Uterus (tissue), 4 donors: Measurements from ENCODE around the gene MAPK8IP3. TPM values are rescaled to one million over a fixed set of nuclear protein-coding genes. Genes with fewer than 3 reads are reported as not detected.
A peak's percentile ranks its signal among the peaks of the same experiment; 100 is the strongest.

Experiments
- DNase-seq, 2 donors: peaks; one replicate each; pipeline ENCODE4 v3.0.0-alpha.2; 2019 to 2020
- H3K27ac ChIP-seq, 2 donors: fragments of 200-600 bp; sonication (generic); 1 replicate in 1 of 2; 2 replicates in 1 of 2; pipeline ENCODE4 v1.5.1; 2016 to 2018
- H3K27me3 ChIP-seq, 2 donors: fragments of 200-600 bp; sonication (generic); one replicate each; pipeline ENCODE4 v1.5.1; 2018 to 2019; ENCODE audit warnings: control low read depth in 1 of 2
- H3K36me3 ChIP-seq, 2 donors: fragments of 200-600 bp; sonication (generic); one replicate each; pipeline ENCODE4 v1.5.1; 2019; ENCODE audit warnings: control low read depth in 1 of 2
- H3K4me1 ChIP-seq, 2 donors: fragments of 200-600 bp; sonication (generic); one replicate each; pipeline ENCODE4 v1.5.1; 2018 to 2019; ENCODE audit warnings: control low read depth in 1 of 2
- H3K4me3 ChIP-seq, 2 donors: fragments of 200-600 bp; sonication (generic); 1 replicate in 1 of 2; 2 replicates in 1 of 2; pipeline ENCODE4 v1.5.1; 2018 to 2019; ENCODE audit warnings: mild to moderate bottlenecking in 1 of 2
- H3K9me3 ChIP-seq, 2 donors: fragments of 200-600 bp; sonication (generic); one replicate each; pipeline ENCODE4 v1.5.1; 2019; ENCODE audit warnings: control low read depth in 1 of 2
- CTCF ChIP-seq, 4 experiments: fragments of 200-600 bp in 2 of 4; fragments of 450-650 bp in 2 of 4; sonication (generic) in 2 of 4; IDR thresholded peaks; one replicate each; pipeline ENCODE4 v1.5.1; 2016 to 2019; ENCODE audit warnings: antibody characterized with exemption in 4 of 4, mild to moderate bottlenecking in 2 of 4, moderate library complexity in 1 of 4
- POLR2A ChIP-seq, 2 donors: fragments of 450-650 bp; IDR thresholded peaks; one replicate each; pipeline ENCODE4 v1.6.1; 2016; ENCODE audit warnings: antibody characterized with exemption in 2 of 2, mild to moderate bottlenecking in 1 of 2, moderate library complexity in 1 of 2
- intact Hi-C: fragments of 100-400 bp; cut with DNase I; formaldehyde crosslinking; loops from one replicate; pipeline ENCODE4 v1.15.1; 2023; ENCODE audit warnings: low total_unique reads
- total RNA-seq, 4 donors: library from RNA; depleted of rRNA in 3 of 4; stranded (reverse); fragments of >200 nt in 3 of 4; gene quantifications; one replicate each; pipeline versions ENCODE4 v1.1.0 to v1.2.4, GENCODE V29; 2014 to 2023
- donor health status: DM: yes; HTN: yes; CAD: no.

MAPK8IP3 gene
- total RNA-seq, 4 donors from 2014 or later: 17.4 to 113 (median 77.8) TPM

- Histone ChIP-seq H3K27me3 (no peaks in the 10 kb centered on the region), H3K36me3 (no peaks in the 10 kb centered on the region), H3K4me3 (no peak overlapping the region), H3K9me3 (no peaks in the 10 kb centered on the region), H3K4me1 (no peaks in the 10 kb centered on the region), H3K27ac (peak overlapping the region in 1 of 2 donors; percentile 67)
- no peak for DNase-seq
- intact Hi-C loops: no loop called here
- no peak for TF ChIP-seq CTCF (IDR thresholded peaks at IDR 0.05)
- no peak for TF ChIP-seq POLR2A (IDR thresholded peaks at IDR 0.05)
These were observed 15.4 kb downstream of the MAPK8IP3 start for GRCh38 chr16:1721372-1721771.

- no peaks in the 10 kb centered on the region for H3K36me3 ChIP-seq
- no peak overlapping the region for H3K27ac ChIP-seq
- intact Hi-C loops: no loop called here
- no peaks in the 10 kb centered on the region for H3K9me3 ChIP-seq
- H3K4me3 ChIP-seq: no peak overlapping the region
- no peaks in the 10 kb centered on the region for H3K27me3 ChIP-seq
- TF ChIP-seq POLR2A (IDR thresholded peaks at IDR 0.05) (no peak), CTCF (IDR thresholded peaks at IDR 0.05) (peak; percentile 31 to 61 (median 39))
- no peak for DNase-seq
- H3K4me1 ChIP-seq: no peaks in the 10 kb centered on the region
These were observed 17.6 kb downstream of the MAPK8IP3 start for GRCh38 chr16:1723450-1724147.

- Histone ChIP-seq H3K27ac (no peak overlapping the region), H3K27me3 (no peaks in the 10 kb centered on the region)
These were observed 18.5 kb downstream of the MAPK8IP3 start for GRCh38 chr16:1724491-1724890.

GRCh38 chr16:1726661-1727502 lies 20.9 kb downstream of the MAPK8IP3 start:
- Histone ChIP-seq H3K9me3 (no peaks in the 10 kb centered on the region), H3K27me3 (no peaks in the 10 kb centered on the region), H3K4me1 (no peaks in the 10 kb centered on the region), H3K36me3 (no peaks in the 10 kb centered on the region), H3K27ac (no peak overlapping the region), H3K4me3 (no peak overlapping the region)
- intact Hi-C loops: no loop called here
- TF ChIP-seq CTCF (IDR thresholded peaks at IDR 0.05) (no peak), POLR2A (IDR thresholded peaks at IDR 0.05) (no peak)
- no peak for DNase-seq

More at GRCh38 chr16:1724491-1724890, 18.5 kb downstream of the MAPK8IP3 start:
- Histone ChIP-seq H3K9me3 (no peaks in the 10 kb centered on the region), H3K4me3 (no peak overlapping the region), H3K4me1 (no peaks in the 10 kb centered on the region), H3K36me3 (no peaks in the 10 kb centered on the region)
- TF ChIP-seq POLR2A (IDR thresholded peaks at IDR 0.05) (no peak), CTCF (IDR thresholded peaks at IDR 0.05) (no peak)
- DNase-seq: no peak
- intact Hi-C loops: no loop called here
